Measurements from ENCODE around the gene HSFX4. TPM values are rescaled to one million over a fixed set of nuclear protein-coding genes. Genes with fewer than 3 reads are reported as not detected.
A peak's percentile ranks its signal among the peaks of the same experiment; 100 is the strongest.
"Not testable (repeated sequence)": the region's sequence is repeated elsewhere in the genome, so short reads cannot be mapped to it uniquely, and the experiment has no call there.

Gene HSFX4, protein sequence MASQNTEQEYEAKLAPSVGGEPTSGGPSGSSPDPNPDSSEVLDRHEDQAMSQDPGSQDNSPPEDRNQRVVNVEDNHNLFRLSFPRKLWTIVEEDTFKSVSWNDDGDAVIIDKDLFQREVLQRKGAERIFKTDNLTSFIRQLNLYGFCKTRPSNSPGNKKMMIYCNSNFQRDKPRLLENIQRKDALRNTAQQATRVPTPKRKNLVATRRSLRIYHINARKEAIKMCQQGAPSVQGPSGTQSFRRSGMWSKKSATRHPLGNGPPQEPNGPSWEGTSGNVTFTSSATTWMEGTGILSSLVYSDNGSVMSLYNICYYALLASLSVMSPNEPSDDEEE
- not detected in 2 replicates for total RNA-seq
- long read RNA-seq, result 0 reads

DNA sequence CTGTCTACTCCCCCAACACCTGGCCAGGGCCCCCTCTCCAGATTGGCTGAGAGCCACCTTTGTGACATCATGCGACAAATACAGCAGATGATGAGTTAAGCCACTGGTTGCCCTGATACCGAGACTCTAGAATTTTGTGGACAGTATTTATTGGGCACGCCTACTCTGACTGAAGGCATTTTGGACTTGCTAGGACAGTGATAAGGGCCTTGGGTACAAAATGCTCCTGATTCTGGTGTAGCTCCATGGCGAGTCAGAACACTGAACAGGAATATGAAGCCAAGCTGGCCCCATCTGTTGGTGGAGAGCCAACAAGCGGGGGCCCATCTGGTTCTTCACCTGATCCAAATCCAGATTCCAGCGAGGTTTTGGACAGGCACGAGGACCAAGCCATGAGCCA lies at the start of gene HSFX4:
TSS of gene HSFX4 (plus strand) at position 174 of the 400 bp plus-strand sequence. CDS start at position 246, 72 bp downstream.
- not testable (repeated sequence) for DNase-seq (ENCODE audit: low spot score, unreplicated experiment); H3K9me3 Mint-ChIP-seq (ENCODE audit: low read depth); H3K27ac Mint-ChIP-seq; H3K4me1 Mint-ChIP-seq (ENCODE audit: low read depth); H3K4me3 Mint-ChIP-seq (ENCODE audit: low read depth); H3K27me3 Mint-ChIP-seq; H3K36me3 Mint-ChIP-seq (ENCODE audit: insufficient read depth)

DNA sequence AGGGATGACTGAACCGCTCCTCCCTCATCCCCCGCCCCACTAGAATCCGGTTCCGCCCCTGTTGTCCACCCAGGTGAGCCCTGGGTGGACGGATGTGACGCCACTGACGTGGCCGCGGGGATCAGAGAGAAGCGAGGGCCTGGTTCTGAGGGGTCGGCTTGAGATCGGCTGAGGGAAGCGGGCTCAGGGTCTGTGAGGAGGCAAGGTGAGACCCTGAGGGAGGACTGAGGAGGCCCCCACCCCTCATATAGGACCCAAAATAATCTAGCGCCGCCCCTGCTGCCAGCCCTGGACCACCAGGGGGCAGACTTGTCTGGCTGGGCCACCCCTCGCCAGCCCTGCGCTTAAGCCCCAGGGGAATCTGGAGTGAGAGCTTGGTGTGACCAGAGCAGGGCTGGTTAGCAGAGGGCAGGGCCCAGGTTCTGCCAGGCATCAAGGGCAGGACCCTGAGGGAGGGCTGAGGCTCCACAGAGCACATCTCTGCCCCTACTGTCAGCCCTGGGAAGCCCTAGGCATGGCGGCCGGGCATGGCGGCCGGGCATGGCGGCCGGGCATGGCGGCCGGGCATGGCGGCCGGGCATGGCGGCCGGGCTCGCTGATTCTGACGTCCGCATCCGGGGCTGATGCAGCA lies 48.2 kb upstream of the HSFX4 start, which contains the start of gene MAGEA8:
TSS of gene MAGEA8 (plus strand) at position 103 of the 631 bp plus-strand sequence. CDS start 3,090 bp downstream, outside the sequence.
- Mint-ChIP-seq H3K27me3 (no peaks in the 10 kb centered on the region), H3K36me3 (ENCODE audit: insufficient read depth) (no peaks in the 10 kb centered on the region), H3K27ac (no peak within 1 kb of the TSS), H3K9me3 (ENCODE audit: low read depth) (peaks cover 10% of the 10 kb centered on the region), H3K4me1 (ENCODE audit: low read depth) (no peaks in the 10 kb centered on the region), H3K4me3 (ENCODE audit: low read depth) (no peak within 1 kb of the TSS)
- TF ChIP-seq CTCF (IDR thresholded peaks at IDR 0.05; ENCODE audit: unreplicated experiment), result peak; percentile 12
- DNase-seq (ENCODE audit: low spot score, unreplicated experiment), result no peak

DNA sequence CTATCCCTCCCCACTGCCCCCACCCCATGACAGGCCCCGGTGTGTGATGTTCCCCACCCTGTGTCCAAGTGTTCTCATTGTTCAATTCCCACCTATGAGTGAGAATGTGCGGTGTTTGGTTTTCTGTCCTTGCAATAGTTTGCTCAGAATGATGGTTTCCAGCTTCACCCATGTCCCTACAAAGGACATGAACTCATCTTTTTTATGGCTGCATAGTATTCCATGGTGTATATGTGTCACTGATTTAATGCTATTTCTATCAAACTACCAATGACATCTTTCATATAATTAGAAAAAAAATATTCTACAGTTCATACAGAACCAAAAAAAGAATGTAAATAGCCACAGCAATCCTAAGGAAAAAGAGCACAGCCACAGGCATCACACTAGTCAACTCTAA lies 38.5 kb upstream of the HSFX4 start:
- H3K9me3 Mint-ChIP-seq (ENCODE audit: low read depth), result peaks cover 16% of the 10 kb centered on the region
- not testable (repeated sequence) for DNase-seq (ENCODE audit: low spot score, unreplicated experiment); H3K4me3 Mint-ChIP-seq (ENCODE audit: low read depth); H3K36me3 Mint-ChIP-seq (ENCODE audit: insufficient read depth); H3K27me3 Mint-ChIP-seq; H3K4me1 Mint-ChIP-seq (ENCODE audit: low read depth); H3K27ac Mint-ChIP-seq

DNA sequence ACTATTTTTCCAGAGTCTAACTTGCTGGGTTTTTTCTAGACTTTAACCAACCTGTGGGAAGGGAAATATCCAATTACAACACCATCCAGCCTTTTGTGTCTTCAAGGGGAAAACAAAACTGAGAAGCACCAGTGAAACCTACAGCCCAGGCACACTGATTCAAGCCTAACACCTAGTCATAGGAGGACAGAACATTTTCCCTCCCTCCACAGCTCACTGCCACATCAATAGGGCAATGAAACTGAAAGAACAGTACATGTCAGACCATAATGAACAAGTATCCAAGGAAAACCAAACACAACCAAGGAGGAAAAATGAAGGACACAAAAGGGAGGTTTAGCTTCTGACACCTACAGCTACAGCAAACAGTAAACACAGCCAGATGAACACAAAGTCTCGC lies 30.8 kb upstream of the HSFX4 start:
- H3K27ac Mint-ChIP-seq, result no peak overlapping the region
- H3K4me1 Mint-ChIP-seq (ENCODE audit: low read depth), result no peaks in the 10 kb centered on the region
- H3K9me3 Mint-ChIP-seq (ENCODE audit: low read depth), result peaks cover 19% of the 10 kb centered on the region
- DNase-seq (ENCODE audit: low spot score, unreplicated experiment), result no peak
- no peak for TF ChIP-seq CTCF (IDR thresholded peaks at IDR 0.05; ENCODE audit: unreplicated experiment)
- no peaks in the 10 kb centered on the region for H3K27me3 Mint-ChIP-seq
- no peaks in the 10 kb centered on the region for H3K36me3 Mint-ChIP-seq (ENCODE audit: insufficient read depth)
- H3K4me3 Mint-ChIP-seq (ENCODE audit: low read depth), result no peak overlapping the region

DNA sequence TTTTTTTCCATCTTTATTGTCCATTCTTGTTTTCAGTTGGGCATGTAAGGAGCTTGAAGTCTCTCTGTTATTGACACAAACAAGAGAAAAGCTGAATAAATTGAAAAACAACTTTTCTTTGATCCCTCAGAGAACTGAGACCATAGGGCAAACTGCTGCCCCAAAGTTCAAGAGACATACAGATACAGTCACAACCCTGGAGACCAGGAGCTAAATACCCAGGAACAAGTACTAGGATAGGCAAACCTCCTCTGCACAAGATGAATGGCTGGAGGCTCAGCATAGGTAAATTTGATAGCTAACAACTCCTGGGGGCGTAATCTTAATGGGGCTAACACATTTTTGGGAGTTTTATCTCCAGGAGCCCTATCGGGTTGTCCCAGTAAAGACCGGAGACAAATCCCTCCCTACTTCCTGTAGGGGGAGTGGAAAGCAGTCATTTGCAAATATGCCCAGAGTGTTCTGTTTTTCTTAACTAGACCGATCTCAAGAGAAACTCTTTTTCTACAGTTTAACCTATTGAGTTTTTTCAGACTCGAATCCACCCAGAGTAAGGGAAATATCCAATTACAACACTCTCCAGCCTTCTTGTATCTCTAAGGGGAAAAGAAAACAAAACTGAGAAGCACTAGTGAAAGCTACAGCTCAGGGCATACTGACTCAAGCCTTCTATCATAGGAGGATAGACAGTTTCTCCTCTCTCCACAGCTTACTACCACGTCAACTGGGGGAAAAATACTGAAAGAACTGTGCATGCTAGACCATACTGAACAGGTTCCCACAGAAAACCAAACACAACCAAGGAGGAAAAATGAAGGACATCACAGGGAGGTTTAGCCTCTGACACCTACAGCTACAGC lies 25.3 kb upstream of the HSFX4 start:
- DNase-seq (ENCODE audit: low spot score, unreplicated experiment), result no peak
- peaks cover 3% of the 10 kb centered on the region for H3K4me1 Mint-ChIP-seq (ENCODE audit: low read depth)
- H3K4me3 Mint-ChIP-seq (ENCODE audit: low read depth), result peak overlapping the region; percentile 41
- no peak overlapping the region for H3K27ac Mint-ChIP-seq
- H3K36me3 Mint-ChIP-seq (ENCODE audit: insufficient read depth), result no peaks in the 10 kb centered on the region
- H3K9me3 Mint-ChIP-seq (ENCODE audit: low read depth), result peaks cover 19% of the 10 kb centered on the region
- TF ChIP-seq CTCF (IDR thresholded peaks at IDR 0.05; ENCODE audit: unreplicated experiment), result peak; percentile 30
- H3K27me3 Mint-ChIP-seq, result no peaks in the 10 kb centered on the region

DNA sequence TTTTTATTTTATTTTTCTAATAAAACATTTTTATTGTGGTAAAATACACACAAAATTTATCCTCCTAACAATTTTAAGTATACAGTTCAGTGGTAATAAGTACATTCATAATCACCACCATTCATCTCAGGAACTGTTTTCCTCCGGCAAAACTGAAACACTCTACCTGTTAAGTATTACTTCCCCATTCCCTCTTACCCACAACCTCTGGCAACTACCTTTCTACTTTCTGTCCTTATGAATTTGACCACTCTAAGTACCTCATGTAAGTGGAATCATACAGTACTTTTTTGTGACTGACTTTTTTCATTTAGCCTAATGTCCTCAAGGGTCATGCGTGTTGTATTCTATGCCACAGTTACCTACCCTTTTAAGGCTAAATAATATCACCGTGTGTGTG lies 21.1 kb upstream of the HSFX4 start:
- Mint-ChIP-seq H3K27me3 (no peaks in the 10 kb centered on the region), H3K27ac (no peak overlapping the region), H3K36me3 (ENCODE audit: insufficient read depth) (no peaks in the 10 kb centered on the region), H3K4me1 (ENCODE audit: low read depth) (peaks cover 3% of the 10 kb centered on the region), H3K4me3 (ENCODE audit: low read depth) (no peak overlapping the region), H3K9me3 (ENCODE audit: low read depth) (peaks cover 25% of the 10 kb centered on the region)
- DNase-seq (ENCODE audit: low spot score, unreplicated experiment), result no peak
- TF ChIP-seq CTCF (IDR thresholded peaks at IDR 0.05; ENCODE audit: unreplicated experiment), result no peak

Measured in progenitor cell of endocrine pancreas (in vitro differentiated cells).